A673 (cell line): Measurements from ENCODE around the gene KMT2D.

Experiments used
- CTCF ChIP-seq: fragments of 300-800, 200-600 bp; sonication (generic); conservative IDR thresholded peaks from 2 replicates; pipeline ENCODE4 v1.5.1; 2017; ENCODE audit warnings: low read depth, mild to moderate bottlenecking, antibody characterized with exemption, low read length, moderate library complexity, mixed read lengths
- EZH2 ChIP-seq: fragments of 200-600 bp; sonication (generic); IDR thresholded peaks from 2 replicates; pipeline ENCODE4 v1.6.1; 2017; ENCODE audit warnings: borderline replicate concordance, low read depth, mild to moderate bottlenecking, mixed read lengths, antibody characterized with exemption, low read length; ENCODE audit not compliant: poor library complexity, severe bottlenecking

DNA sequence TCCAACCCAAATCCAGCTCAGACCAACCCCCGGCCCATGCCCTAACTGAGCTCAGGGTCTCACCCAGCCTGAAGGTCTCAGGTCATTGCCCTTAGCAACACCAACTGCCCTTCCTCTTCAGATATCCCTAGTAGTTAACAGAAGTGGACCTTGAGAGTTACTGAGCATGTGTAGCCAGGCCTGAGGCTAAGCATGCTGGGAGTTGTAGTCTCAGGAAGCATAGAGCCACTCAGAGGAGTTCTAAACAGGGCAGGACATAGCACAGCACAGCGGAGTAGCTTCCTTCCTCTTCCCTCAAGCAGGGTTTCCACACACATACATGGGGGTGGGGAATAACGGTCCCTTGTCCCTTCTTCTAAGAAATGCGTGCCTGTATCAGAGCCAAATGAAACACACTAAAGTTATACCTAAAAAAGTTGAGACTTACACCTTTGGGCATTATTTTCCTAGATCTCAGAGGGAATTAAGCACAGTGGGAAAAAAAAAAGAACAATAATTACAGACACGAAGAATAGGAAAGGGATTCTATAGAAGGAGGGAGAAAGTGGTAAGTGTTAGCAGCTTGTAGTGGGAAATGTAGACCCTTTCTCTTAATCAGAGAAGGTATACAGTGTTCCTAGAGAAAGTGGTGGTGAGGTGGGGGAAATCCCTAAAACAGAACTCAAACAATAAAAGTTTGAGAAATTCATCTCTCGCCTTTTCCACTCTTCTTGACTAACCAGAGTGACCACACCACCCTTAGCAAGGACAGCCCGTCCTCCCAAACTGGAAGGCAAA is 4.4 kb downstream of the KMT2D start:
- TF ChIP-seq EZH2: no peak
- no peak for TF ChIP-seq CTCF
